ENCODE data around the gene NFKB1.

- TF ChIP-seq, protein P1, sequence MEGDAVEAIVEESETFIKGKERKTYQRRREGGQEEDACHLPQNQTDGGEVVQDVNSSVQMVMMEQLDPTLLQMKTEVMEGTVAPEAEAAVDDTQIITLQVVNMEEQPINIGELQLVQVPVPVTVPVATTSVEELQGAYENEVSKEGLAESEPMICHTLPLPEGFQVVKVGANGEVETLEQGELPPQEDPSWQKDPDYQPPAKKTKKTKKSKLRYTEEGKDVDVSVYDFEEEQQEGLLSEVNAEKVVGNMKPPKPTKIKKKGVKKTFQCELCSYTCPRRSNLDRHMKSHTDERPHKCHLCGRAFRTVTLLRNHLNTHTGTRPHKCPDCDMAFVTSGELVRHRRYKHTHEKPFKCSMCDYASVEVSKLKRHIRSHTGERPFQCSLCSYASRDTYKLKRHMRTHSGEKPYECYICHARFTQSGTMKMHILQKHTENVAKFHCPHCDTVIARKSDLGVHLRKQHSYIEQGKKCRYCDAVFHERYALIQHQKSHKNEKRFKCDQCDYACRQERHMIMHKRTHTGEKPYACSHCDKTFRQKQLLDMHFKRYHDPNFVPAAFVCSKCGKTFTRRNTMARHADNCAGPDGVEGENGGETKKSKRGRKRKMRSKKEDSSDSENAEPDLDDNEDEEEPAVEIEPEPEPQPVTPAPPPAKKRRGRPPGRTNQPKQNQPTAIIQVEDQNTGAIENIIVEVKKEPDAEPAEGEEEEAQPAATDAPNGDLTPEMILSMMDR (IDR thresholded peaks at IDR 0.05) = no peak
- TF ChIP-seq POLR2A (IDR thresholded peaks at IDR 0.05) = no peak
Measured at GRCh38 chr4:102663073-102663472, 161.9 kb downstream of the NFKB1 start.

Data from adrenal gland (tissue), 5 donors.